22Rv1 (cell line): Measurements from ENCODE around the gene IRAK2.

Source experiments
- ZFX ChIP-seq: fragments of 450-650 bp; IDR thresholded peaks from 2 replicates; pipeline ENCODE4 v1.6.1; 2017; ENCODE audit warnings: antibody characterized with exemption, borderline replicate concordance
- TF ChIP-seq, protein P1 (sequence below): fragments of 450-650 bp; IDR thresholded peaks from 2 replicates; pipeline ENCODE4 v1.5.1; 2017; ENCODE audit warnings: mild to moderate bottlenecking

DNA sequence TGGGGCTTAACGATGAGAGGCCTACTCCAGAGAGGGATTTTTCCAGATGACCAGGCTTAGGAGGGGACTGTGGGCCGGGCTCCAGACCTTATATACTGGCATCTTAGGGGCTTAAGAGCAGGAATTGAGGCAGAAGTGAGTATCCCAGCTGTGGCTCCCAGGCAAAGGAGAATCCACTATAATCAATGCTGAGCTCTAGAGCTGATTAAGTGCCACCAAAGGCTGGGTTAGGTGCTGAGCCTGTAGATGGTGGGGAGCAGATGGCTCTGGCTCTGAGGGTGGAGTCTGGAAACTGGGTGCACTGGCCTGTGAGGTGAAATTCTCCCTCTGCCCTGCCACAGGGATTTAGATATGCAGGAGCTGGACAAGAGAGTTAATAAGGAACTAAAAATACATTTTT lies 23.2 kb downstream of the IRAK2 start:
- TF ChIP-seq, protein P1, sequence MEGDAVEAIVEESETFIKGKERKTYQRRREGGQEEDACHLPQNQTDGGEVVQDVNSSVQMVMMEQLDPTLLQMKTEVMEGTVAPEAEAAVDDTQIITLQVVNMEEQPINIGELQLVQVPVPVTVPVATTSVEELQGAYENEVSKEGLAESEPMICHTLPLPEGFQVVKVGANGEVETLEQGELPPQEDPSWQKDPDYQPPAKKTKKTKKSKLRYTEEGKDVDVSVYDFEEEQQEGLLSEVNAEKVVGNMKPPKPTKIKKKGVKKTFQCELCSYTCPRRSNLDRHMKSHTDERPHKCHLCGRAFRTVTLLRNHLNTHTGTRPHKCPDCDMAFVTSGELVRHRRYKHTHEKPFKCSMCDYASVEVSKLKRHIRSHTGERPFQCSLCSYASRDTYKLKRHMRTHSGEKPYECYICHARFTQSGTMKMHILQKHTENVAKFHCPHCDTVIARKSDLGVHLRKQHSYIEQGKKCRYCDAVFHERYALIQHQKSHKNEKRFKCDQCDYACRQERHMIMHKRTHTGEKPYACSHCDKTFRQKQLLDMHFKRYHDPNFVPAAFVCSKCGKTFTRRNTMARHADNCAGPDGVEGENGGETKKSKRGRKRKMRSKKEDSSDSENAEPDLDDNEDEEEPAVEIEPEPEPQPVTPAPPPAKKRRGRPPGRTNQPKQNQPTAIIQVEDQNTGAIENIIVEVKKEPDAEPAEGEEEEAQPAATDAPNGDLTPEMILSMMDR, result no peak
- no peak for TF ChIP-seq ZFX
